HEK293 (cell line): ENCODE measurements around the gene TIMP2.

Experiments used
- CTCF ChIA-PET: fragments of 350-600 bp; formaldehyde crosslinking; extraction: SDS; loops from one replicate; lab custom pipeline; 2021; ENCODE audit warnings: antibody characterized with exemption; lab: Yijun Ruan, JAX
- POLR2A ChIA-PET: fragments of 300-600 bp; formaldehyde crosslinking; extraction: SDS; loops from one replicate; lab custom pipeline; 2020; ENCODE audit warnings: antibody characterized with exemption, inconsistent platforms; lab: Yijun Ruan, JAX
- H3K27ac ChIP-seq: fragments of 200-500 bp; sonication (Bioruptor generic); 2 replicates; pipeline ENCODE4 v1.5.1; 2014; ENCODE audit warnings: low read depth, low read length, control low read depth, inconsistent platforms; ENCODE audit errors: extremely low read depth
- H3K36me3 ChIP-seq, 2 experiments: fragments of 200-500 bp in 1 of 2; sonication (Bioruptor generic) in 1 of 2; 1 replicate in 1 of 2; 2 replicates in 1 of 2; pipeline ENCODE4 v1.5.1; 2014 to 2017; ENCODE audit warnings: inconsistent platforms in 2 of 2, low read length in 2 of 2; ENCODE audit not compliant: control insufficient read depth in 2 of 2, insufficient read depth in 1 of 2
- H3K4me1 ChIP-seq: fragments of 200-500 bp; sonication (Bioruptor generic); 2 replicates; pipeline ENCODE4 v1.5.1; 2014; ENCODE audit warnings: mild to moderate bottlenecking, low read length, inconsistent platforms; ENCODE audit not compliant: control insufficient read depth, insufficient read depth
- H3K4me3 ChIP-seq: 2 replicates; pipeline ENCODE4 v1.5.1; 2011; ENCODE audit warnings: low read depth, mild to moderate bottlenecking, control low read depth, low read length, moderate library complexity
- H3K9me3 ChIP-seq: fragments of 200-500 bp; sonication (Bioruptor generic); 2 replicates; pipeline ENCODE4 v1.5.1; 2014; ENCODE audit warnings: low read depth, low read length, inconsistent platforms; ENCODE audit not compliant: control insufficient read depth, insufficient read depth
- EGR2 ChIP-seq: fragments of 450-650 bp; formaldehyde crosslinking; IDR thresholded peaks from 2 replicates; pipeline ENCODE4 v1.5.1; 2016; ENCODE audit warnings: low read depth, missing biosample characterization, missing genetic modification characterization
- GLIS1 ChIP-seq: fragments of 450-650 bp; formaldehyde crosslinking; IDR thresholded peaks from 2 replicates; pipeline ENCODE4 v1.5.1; 2016; ENCODE audit warnings: missing biosample characterization, missing genetic modification characterization
- KLF10 ChIP-seq: fragments of 450-650 bp; IDR thresholded peaks from 2 replicates; pipeline ENCODE4 v1.5.1; 2018; ENCODE audit warnings: missing biosample characterization, mild to moderate bottlenecking, missing genetic modification characterization
- SP2 ChIP-seq: fragments of 450-650 bp; formaldehyde crosslinking; IDR thresholded peaks from 2 replicates; pipeline ENCODE4 v1.5.1; 2016; ENCODE audit warnings: missing biosample characterization, missing genetic modification characterization
- YY2 ChIP-seq: fragments of 450-650 bp; formaldehyde crosslinking; IDR thresholded peaks from 2 replicates; pipeline ENCODE4 v1.5.1; 2016; ENCODE audit warnings: missing biosample characterization, missing genetic modification characterization
- ZBTB11 ChIP-seq: fragments of 450-650 bp; formaldehyde crosslinking; conservative IDR thresholded peaks from 2 replicates; pipeline ENCODE4 v1.5.1; 2016; ENCODE audit warnings: low read depth, missing biosample characterization, missing genetic modification characterization
- ZBTB6 ChIP-seq: fragments of 450-650 bp; formaldehyde crosslinking; IDR thresholded peaks from 2 replicates; pipeline ENCODE4 v1.5.1; 2017; ENCODE audit warnings: missing biosample characterization, missing genetic modification characterization
- ZFHX2 ChIP-seq: fragments of 450-650 bp; formaldehyde crosslinking; conservative IDR thresholded peaks from 2 replicates; pipeline ENCODE4 v1.5.1; 2016; ENCODE audit warnings: missing biosample characterization, missing genetic modification characterization
- ZNF10 ChIP-seq: fragments of 450-650 bp; formaldehyde crosslinking; IDR thresholded peaks from 2 replicates; pipeline ENCODE4 v1.5.1; 2017; ENCODE audit warnings: missing biosample characterization, missing genetic modification characterization
- ZNF132 ChIP-seq: fragments of 450-650 bp; formaldehyde crosslinking; IDR thresholded peaks from 2 replicates; pipeline ENCODE4 v1.5.1; 2017; ENCODE audit warnings: missing biosample characterization, missing genetic modification characterization, borderline replicate concordance
- ZNF138 ChIP-seq: fragments of 450-650 bp; formaldehyde crosslinking; IDR thresholded peaks from 2 replicates; pipeline ENCODE4 v1.5.1; 2016; ENCODE audit warnings: missing biosample characterization, missing genetic modification characterization, borderline replicate concordance
- ZNF148 ChIP-seq: fragments of 450-650 bp; formaldehyde crosslinking; IDR thresholded peaks from 2 replicates; pipeline ENCODE4 v1.5.0; 2017; ENCODE audit warnings: missing biosample characterization, missing genetic modification characterization, borderline replicate concordance
- ZNF169 ChIP-seq: fragments of 450-650 bp; formaldehyde crosslinking; IDR thresholded peaks from 2 replicates; pipeline ENCODE4 v1.5.1; 2016; ENCODE audit warnings: missing biosample characterization, missing genetic modification characterization
- ZNF184 ChIP-seq: fragments of 450-650 bp; IDR thresholded peaks from 2 replicates; pipeline ENCODE4 v1.5.1; 2018; ENCODE audit warnings: missing biosample characterization, mild to moderate bottlenecking, missing genetic modification characterization
- ZNF2 ChIP-seq: fragments of 450-650 bp; formaldehyde crosslinking; IDR thresholded peaks from 2 replicates; pipeline ENCODE4 v1.5.1; 2016; ENCODE audit warnings: missing biosample characterization, missing genetic modification characterization
- ZNF266 ChIP-seq: fragments of 450-650 bp; formaldehyde crosslinking; IDR thresholded peaks from 2 replicates; pipeline ENCODE4 v1.5.1; 2016; ENCODE audit warnings: missing biosample characterization, missing genetic modification characterization, low read depth
- ZNF37A ChIP-seq: fragments of 450-650 bp; IDR thresholded peaks from 2 replicates; pipeline ENCODE4 v1.5.1; 2018; ENCODE audit warnings: missing biosample characterization, missing genetic modification characterization
- ZNF416 ChIP-seq: fragments of 450-650 bp; formaldehyde crosslinking; IDR thresholded peaks from 2 replicates; pipeline ENCODE4 v1.5.1; 2016; ENCODE audit warnings: missing biosample characterization, missing genetic modification characterization
- ZNF596 ChIP-seq: fragments of 450-650 bp; IDR thresholded peaks from 2 replicates; pipeline ENCODE4 v1.5.0; 2018; ENCODE audit warnings: missing biosample characterization, mild to moderate bottlenecking, missing genetic modification characterization, moderate library complexity
- ZNF76 ChIP-seq: fragments of 450-650 bp; formaldehyde crosslinking; IDR thresholded peaks from 2 replicates; pipeline ENCODE4; 2016; ENCODE audit warnings: low read depth, missing biosample characterization, missing genetic modification characterization, borderline replicate concordance
- ZNF776 ChIP-seq: fragments of 450-650 bp; formaldehyde crosslinking; IDR thresholded peaks from 2 replicates; pipeline ENCODE4 v1.5.0; 2017; ENCODE audit warnings: missing biosample characterization, missing genetic modification characterization, borderline replicate concordance
- ZSCAN30 ChIP-seq: fragments of 450-650 bp; IDR thresholded peaks from 2 replicates; pipeline ENCODE4 v1.5.1; 2018; ENCODE audit warnings: missing biosample characterization, mild to moderate bottlenecking, missing genetic modification characterization, moderate library complexity

TIMP2 gene

GRCh38 chr17:78822552-78822951 is 102.6 kb downstream of the TIMP2 start:
- Histone ChIP-seq H3K4me1 (no peaks in the 10 kb centered on the region), H3K4me3 (no peak overlapping the region), H3K27ac (no peak overlapping the region), H3K9me3 (no peaks in the 10 kb centered on the region), H3K36me3 (peaks cover 55 to 97% of the 10 kb centered on the region in 2 experiments)
- no peak for TF ChIP-seq GLIS1 (tag by site-specific recombination)
- no peak for TF ChIP-seq ZBTB6 (tag by site-specific recombination)
- TF ChIP-seq ZNF184 (tag by site-specific recombination), result no peak
- 0 out of 2 replicates have a peak, but pooled peaks have one; percentile 22 for TF ChIP-seq EGR2 (tag by site-specific recombination)
- TF ChIP-seq ZNF37A (tag by site-specific recombination), result no peak
- ChIA-PET CTCF (no interaction called here), POLR2A (no interaction called here)

GRCh38 chr17:78821961-78822360 is 103.2 kb downstream of the TIMP2 start:
- no peak overlapping the region for H3K4me3 ChIP-seq
- peaks cover 58 to 97% of the 10 kb centered on the region in 2 experiments for H3K36me3 ChIP-seq
- H3K9me3 ChIP-seq, result no peaks in the 10 kb centered on the region
- ChIA-PET POLR2A (interaction anchor here (0.6 kb wide), 1 partner anchor 125 kb away, joined by 5 read pairs; no protein-coding TSS in a partner anchor), CTCF (no interaction called here)
- H3K4me1 ChIP-seq, result no peaks in the 10 kb centered on the region
- H3K27ac ChIP-seq, result no peak overlapping the region
- peak; percentile 71 for TF ChIP-seq EGR2 (tag by site-specific recombination)
- no peak for TF ChIP-seq SP2
- TF ChIP-seq ZFHX2, result peak; percentile 38; the same call in 1 of the 2 replicates
- no peak for TF ChIP-seq ZNF266 (tag by site-specific recombination)
- TF ChIP-seq ZNF2 (tag by site-specific recombination), result no peak
- no peak for TF ChIP-seq ZNF10 (tag by site-specific recombination)

- Histone ChIP-seq H3K4me3 (no peak overlapping the region), H3K36me3 (peaks cover 58 to 97% of the 10 kb centered on the region in 2 experiments), H3K27ac (no peak overlapping the region), H3K4me1 (no peaks in the 10 kb centered on the region), H3K9me3 (no peaks in the 10 kb centered on the region)
- TF ChIP-seq ZNF596 (no peak), ZNF132 (no peak), YY2 (tag by site-specific recombination) (no peak), ZNF138 (tag by site-specific recombination) (no peak), ZNF169 (tag by site-specific recombination) (no peak), ZNF148 (no peak), ZNF416 (tag by site-specific recombination) (no peak), EGR2 (tag by site-specific recombination) (no peak), ZNF76 (tag by site-specific recombination) (no peak), KLF10 (tag by site-specific recombination) (no peak), ZSCAN30 (tag by site-specific recombination) (no peak), ZBTB11 (no peak), ZNF776 (tag by site-specific recombination) (no peak)
- ChIA-PET CTCF (no interaction called here), POLR2A (no interaction called here)
Observed at GRCh38 chr17:78820841-78821240, 104.3 kb downstream of the TIMP2 start.
